OCI-LY7 (cell line): ENCODE measurements around the gene APBB1IP. TPM values are rescaled to one million over a fixed set of nuclear protein-coding genes. Genes with fewer than 3 reads are reported as not detected.
"Not testable (repeated sequence)": the region's sequence is repeated elsewhere in the genome, so short reads cannot be mapped to it uniquely, and the experiment has no call there.

Experiments used
- BruUV-seq: library from RNA; stranded (reverse); fragments of 400-500 nt; replicated peaks from 2 replicates; lab custom pipeline; 2021; lab: Mats Ljungman, UMichigan
- CTCF ChIA-PET: fragments of 300-600 bp; sonication (Branson Sonifier 250); formaldehyde crosslinking; loops from one replicate; lab custom pipeline; 2022; ENCODE audit warnings: antibody characterized with exemption; ENCODE audit not compliant: unreplicated experiment; lab: Charles Lee
- POLR2A ChIA-PET: fragments of 300-600 bp; sonication (Branson Sonifier 250); formaldehyde crosslinking; loops from one replicate; lab custom pipeline; 2022; ENCODE audit warnings: antibody characterized with exemption; lab: Charles Lee
- DNase-seq: peaks from one replicate; pipeline ENCODE4 v3.0.0-alpha.2; 2015; ENCODE audit warnings: low spot score
- H2AFZ ChIP-seq: fragments of 200-600 bp; sonication (generic), shearing (Covaris generic); 2 replicates; pipeline ENCODE4 v1.6.1; 2014; ENCODE audit warnings: mild to moderate bottlenecking, antibody characterized with exemption, low read length, moderate library complexity
- H3K27ac ChIP-seq: fragments of 200-600 bp; sonication (generic); 2 replicates; pipeline ENCODE4 v1.5.1; 2014; ENCODE audit warnings: mixed run types, low read depth, mild to moderate bottlenecking, moderate library complexity, low read length, inconsistent platforms; ENCODE audit not compliant: poor library complexity, severe bottlenecking
- H3K36me3 ChIP-seq: fragments of 200-600 bp; sonication (generic); 2 replicates; pipeline ENCODE4 v1.6.1; 2014; ENCODE audit warnings: mild to moderate bottlenecking, antibody characterized with exemption, low read length, moderate library complexity, mixed read lengths; ENCODE audit not compliant: insufficient read depth
- H3K4me1 ChIP-seq: fragments of 200-600 bp; sonication (generic); 2 replicates; pipeline ENCODE4 v1.5.1; 2014; ENCODE audit warnings: mild to moderate bottlenecking, low read length; ENCODE audit not compliant: insufficient read depth, poor library complexity, severe bottlenecking
- H3K4me2 ChIP-seq: fragments of 200-600 bp; sonication (generic); 2 replicates; pipeline ENCODE4 v1.6.1; 2014; ENCODE audit warnings: mild to moderate bottlenecking, low read length
- H3K4me3 ChIP-seq: fragments of 200-600 bp; sonication (generic); 2 replicates; pipeline ENCODE4 v1.5.1; 2014; ENCODE audit warnings: mild to moderate bottlenecking, low read depth, low read length; ENCODE audit not compliant: poor library complexity, severe bottlenecking
- H3K79me2 ChIP-seq: fragments of 200-600 bp; sonication (generic); 2 replicates; pipeline ENCODE4 v1.6.1; 2016; ENCODE audit warnings: low read depth, mild to moderate bottlenecking, low read length, moderate library complexity, mixed read lengths; ENCODE audit not compliant: insufficient read depth
- H3K9me2 ChIP-seq: fragments of 200-600 bp; sonication (generic); 2 replicates; pipeline ENCODE4 v1.6.1; 2016; ENCODE audit warnings: mild to moderate bottlenecking, low read length, mixed read lengths; ENCODE audit not compliant: insufficient read depth
- H3K9me3 ChIP-seq: fragments of 200-600 bp; sonication (generic); 2 replicates; pipeline ENCODE4 v1.6.1; 2014; ENCODE audit warnings: mild to moderate bottlenecking, mixed run types, low read length, mixed read lengths
- H4K20me1 ChIP-seq: fragments of 200-600 bp; sonication (generic); 2 replicates; pipeline ENCODE4 v1.6.1; 2014; ENCODE audit warnings: mild to moderate bottlenecking, antibody characterized with exemption, low read length, moderate library complexity, mixed read lengths; ENCODE audit not compliant: insufficient read depth
- EZH2phosphoT487 ChIP-seq: fragments of 200-600 bp; sonication (generic); IDR thresholded peaks from 2 replicates; pipeline ENCODE4 v1.6.1; 2018; ENCODE audit warnings: low read depth, borderline replicate concordance, mild to moderate bottlenecking, mixed run types, antibody characterized with exemption, low read length, moderate library complexity, mixed read lengths
- intact Hi-C: fragments of 100-400 bp; cut with micrococcal nuclease; formaldehyde crosslinking; loops from one replicate; pipeline ENCODE4 v1.10.0; 2022; ENCODE audit not compliant: unreplicated experiment
- small RNA-seq: library from RNA; depleted of rRNA; stranded (forward); fragments of <200 nt; gene quantifications from one replicate; pipeline ENCODE3, GENCODE V24; 2014
- total RNA-seq, 2 experiments: library from RNA; depleted of rRNA in 1 of 2; stranded (reverse); fragments of >200 nt in 1 of 2; shearing (Covaris generic) in 1 of 2; gene quantifications; 2 replicates each; pipeline ENCODE4 v1.2.3, GENCODE V29; 2014 to 2022
- TF ChIP-seq, protein P1 (sequence below): fragments of 200-600 bp; sonication (generic); conservative IDR thresholded peaks from 2 replicates; pipeline ENCODE4 v1.5.1; 2014; ENCODE audit warnings: mild to moderate bottlenecking, antibody characterized with exemption, low read length, moderate library complexity, mixed read lengths

APBB1IP gene
- total RNA-seq, 2 experiments from 2014 or later: 65.8 to 167 TPM

DNA sequence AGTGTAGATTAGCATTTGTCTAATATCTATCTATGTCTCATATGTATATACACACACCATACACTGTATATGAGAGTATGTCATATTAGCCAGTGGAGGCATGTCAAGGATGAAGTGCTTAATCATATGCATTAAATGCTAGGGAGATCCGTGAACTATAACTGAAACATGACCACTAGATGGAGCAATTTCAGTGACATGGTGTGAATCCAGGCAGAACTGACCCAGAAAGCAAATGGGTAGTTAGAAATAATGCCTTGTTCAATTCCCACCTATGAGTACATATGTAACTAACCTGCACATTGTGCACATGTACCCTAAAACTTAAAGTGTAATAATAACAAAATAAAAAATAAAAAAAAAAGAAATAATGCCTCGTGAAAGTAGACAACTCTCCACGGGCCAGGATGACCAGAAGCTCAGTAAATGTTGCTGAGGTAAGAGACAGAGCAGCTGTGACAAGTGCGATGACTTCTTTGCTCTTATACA is 168.3 kb downstream of the APBB1IP start:
- DNase-seq: peak; percentile 50

DNA sequence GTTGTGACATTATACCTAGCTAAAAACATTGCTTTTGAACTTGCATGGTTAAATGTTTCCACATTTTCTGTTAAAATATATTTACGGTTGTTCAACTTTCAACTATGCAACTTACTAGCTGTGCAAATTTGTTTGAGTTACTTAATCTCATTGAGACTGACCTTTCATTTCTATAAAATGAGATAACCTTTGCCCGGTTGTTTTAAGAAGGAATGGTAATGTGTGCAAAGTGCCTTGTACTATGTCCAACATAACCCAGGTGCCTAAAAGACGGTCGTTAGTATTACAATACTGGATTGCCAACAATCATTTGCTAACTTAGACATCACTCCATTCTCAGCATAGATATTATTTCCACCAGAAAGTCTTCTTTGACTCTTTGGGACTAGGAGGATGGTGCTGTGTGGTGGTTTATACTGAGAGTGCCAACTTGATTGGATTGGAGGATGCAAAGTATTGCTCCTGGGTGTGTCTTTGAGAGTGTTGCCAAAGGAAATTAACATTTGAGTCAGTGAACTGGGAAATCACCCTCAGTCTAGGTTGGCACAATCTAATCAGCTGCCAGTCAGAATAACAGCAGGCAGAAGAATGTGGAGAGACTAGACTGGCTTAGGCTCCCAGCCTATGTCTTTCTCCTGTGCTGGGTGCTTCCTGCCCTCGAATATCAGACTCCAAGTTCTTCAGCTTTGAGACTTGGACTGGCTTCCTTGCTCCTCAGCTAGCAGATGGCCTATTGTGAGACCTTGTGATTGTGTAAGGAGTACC is 174.2 kb downstream of the APBB1IP start:
- Histone ChIP-seq H3K9me3 (no peaks in the 10 kb centered on the region), H3K4me3 (no peak overlapping the region), H3K79me2 (no peaks in the 10 kb centered on the region), H3K9me2 (no peaks in the 10 kb centered on the region), H3K4me2 (no peak overlapping the region), H4K20me1 (no peaks in the 10 kb centered on the region), H3K36me3 (no peaks in the 10 kb centered on the region), H3K4me1 (no peaks in the 10 kb centered on the region), H2AFZ (no peak overlapping the region), H3K27ac (no peak overlapping the region)
- DNase-seq: no peak
- ChIA-PET POLR2A (interaction anchor here (0.7 to 1.8 kb wide), 3 partner anchors 14 to 293 kb away, joined by 3 to 4 read pairs (median 4); no protein-coding TSS in a partner anchor), CTCF (interaction anchor here (0.8 kb wide), 1 partner anchor 277 kb away, joined by 3 read pairs; no protein-coding TSS in a partner anchor)
- BruUV-seq: no TSS peak
- no peak for TF ChIP-seq EZH2phosphoT487
- TF ChIP-seq, protein P1, sequence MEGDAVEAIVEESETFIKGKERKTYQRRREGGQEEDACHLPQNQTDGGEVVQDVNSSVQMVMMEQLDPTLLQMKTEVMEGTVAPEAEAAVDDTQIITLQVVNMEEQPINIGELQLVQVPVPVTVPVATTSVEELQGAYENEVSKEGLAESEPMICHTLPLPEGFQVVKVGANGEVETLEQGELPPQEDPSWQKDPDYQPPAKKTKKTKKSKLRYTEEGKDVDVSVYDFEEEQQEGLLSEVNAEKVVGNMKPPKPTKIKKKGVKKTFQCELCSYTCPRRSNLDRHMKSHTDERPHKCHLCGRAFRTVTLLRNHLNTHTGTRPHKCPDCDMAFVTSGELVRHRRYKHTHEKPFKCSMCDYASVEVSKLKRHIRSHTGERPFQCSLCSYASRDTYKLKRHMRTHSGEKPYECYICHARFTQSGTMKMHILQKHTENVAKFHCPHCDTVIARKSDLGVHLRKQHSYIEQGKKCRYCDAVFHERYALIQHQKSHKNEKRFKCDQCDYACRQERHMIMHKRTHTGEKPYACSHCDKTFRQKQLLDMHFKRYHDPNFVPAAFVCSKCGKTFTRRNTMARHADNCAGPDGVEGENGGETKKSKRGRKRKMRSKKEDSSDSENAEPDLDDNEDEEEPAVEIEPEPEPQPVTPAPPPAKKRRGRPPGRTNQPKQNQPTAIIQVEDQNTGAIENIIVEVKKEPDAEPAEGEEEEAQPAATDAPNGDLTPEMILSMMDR: no peak
- intact Hi-C loops: no loop called here

More for the DNA sequence above, 168.3 kb downstream of the APBB1IP start:
- H3K9me3 ChIP-seq, H4K20me1 ChIP-seq, H3K9me2 ChIP-seq, H3K36me3 ChIP-seq, H2AFZ ChIP-seq, H3K79me2 ChIP-seq, CTCF ChIA-PET, H3K4me1 ChIP-seq, BruUV-seq, H3K4me3 ChIP-seq, H3K4me2 ChIP-seq, POLR2A ChIA-PET, H3K27ac ChIP-seq: not testable (repeated sequence)
- TF ChIP-seq, protein P1: peak; percentile 78
- intact Hi-C loops: loop anchor here (1.0 to 5.0 kb wide), 3 partner anchors 121 to 276 kb away; no protein-coding TSS in a partner anchor

Small RNA genes within 50 kb of the gene (small RNA-seq; reads per million reads assigned to genes)
- gene RNA5SP307: not detected

Other genes with a start within 250 kb of the APBB1IP start
- not detected in 2 replicates for gene GAD2, start 221.6 kb upstream of the APBB1IP start, total RNA-seq (2014; rRNA removed; shearing (Covaris generic))
- gene GAD2, start 221.6 kb upstream of the APBB1IP start, total RNA-seq (2022): not detected in 2 replicates